GM12878 (cell line): Measurements from ENCODE around the gene DEUP1.

Experiments
- BHLHE40 ChIP-seq, 2 experiments: fragments of 450-650 bp in 1 of 2; IDR thresholded peaks; 2 replicates each; pipeline ENCODE4 v1.6.1; 2011 to 2017; ENCODE audit warnings: low read depth in 2 of 2, borderline replicate concordance in 1 of 2, improper control_type of control experiment in 1 of 2, low read length in 1 of 2, mild to moderate bottlenecking in 1 of 2
- EZH2 ChIP-seq: IDR thresholded peaks from 2 replicates; pipeline ENCODE4 v1.6.1; 2012; ENCODE audit warnings: low read depth, mild to moderate bottlenecking, control low read depth, inconsistent platforms, low read length, borderline replicate concordance; ENCODE audit not compliant: control insufficient read depth
- MAX ChIP-seq: IDR thresholded peaks from 2 replicates; pipeline ENCODE4 v1.6.1; 2012; ENCODE audit warnings: low read depth, low read length, improper control_type of control experiment
- PBX3 ChIP-seq: IDR thresholded peaks from 2 replicates; pipeline ENCODE4 v1.6.1; 2011; ENCODE audit warnings: mild to moderate bottlenecking, low read depth, low read length, moderate library complexity; ENCODE audit not compliant: insufficient replicate concordance
- RAD21 ChIP-seq: IDR thresholded peaks from 2 replicates; pipeline ENCODE4 v1.6.1; 2011; ENCODE audit warnings: mild to moderate bottlenecking, low read depth, low read length, moderate library complexity; ENCODE audit not compliant: insufficient read depth
- REST ChIP-seq: IDR thresholded peaks from 2 replicates; pipeline ENCODE4 v1.6.1; 2012; ENCODE audit warnings: mild to moderate bottlenecking, low read depth, low read length
- ZBTB33 ChIP-seq: fragments of 450-650 bp; IDR thresholded peaks from 2 replicates; pipeline ENCODE4 v1.6.1; 2017; ENCODE audit warnings: mild to moderate bottlenecking
- ZSCAN29 ChIP-seq: fragments of 450-650 bp; IDR thresholded peaks from 2 replicates; pipeline ENCODE4 v1.6.1; 2017; ENCODE audit warnings: mild to moderate bottlenecking, moderate library complexity

- TF ChIP-seq ZSCAN29 (no peak), RAD21 (no peak), PBX3 (no peak), MAX (no peak), BHLHE40 (IDR thresholded peaks at IDR 0.05; ENCODE audit: borderline replicate concordance in 1 of 2, low read depth in 2 of 2, low read length in 1 of 2) (no peak), EZH2 (no peak), REST (no peak), ZBTB33 (no peak)
These were observed 40.6 kb upstream of the DEUP1 start for GRCh38 chr11:93289782-93290463.
